T-helper 1 cell treated with Interleukin-12 subunit alpha and Interleukin-12 subunit beta and Interleukin-4 antibody, amounts not matched to agents 30 μg/mL and 1 μg/mL, for 36 hours (primary cell): ENCODE measurements around the gene BRD9.
"Not testable (repeated sequence)": the region's sequence is repeated elsewhere in the genome, so short reads cannot be mapped to it uniquely, and the experiment has no call there.

Source experiments
- H3K27ac Mint-ChIP-seq: one replicate; pipeline ENCODE4 v1.8.0; 2021; ENCODE audit warnings: mild to moderate bottlenecking, mixed read lengths
- H3K27me3 Mint-ChIP-seq: one replicate; pipeline ENCODE4 v1.8.0; 2021; ENCODE audit warnings: low read depth, mixed read lengths
- H3K36me3 Mint-ChIP-seq: one replicate; pipeline ENCODE4 v1.8.0; 2021; ENCODE audit warnings: low read depth, mixed read lengths
- H3K4me1 Mint-ChIP-seq: one replicate; pipeline ENCODE4 v1.8.0; 2021; ENCODE audit warnings: low read depth, mixed read lengths
- H3K4me3 Mint-ChIP-seq: one replicate; pipeline ENCODE4 v1.8.0; 2021; ENCODE audit warnings: mild to moderate bottlenecking, moderate library complexity, mixed read lengths
- H3K9me3 Mint-ChIP-seq: one replicate; pipeline ENCODE4 v1.8.0; 2021; ENCODE audit warnings: mixed read lengths

The BRD9 gene

DNA sequence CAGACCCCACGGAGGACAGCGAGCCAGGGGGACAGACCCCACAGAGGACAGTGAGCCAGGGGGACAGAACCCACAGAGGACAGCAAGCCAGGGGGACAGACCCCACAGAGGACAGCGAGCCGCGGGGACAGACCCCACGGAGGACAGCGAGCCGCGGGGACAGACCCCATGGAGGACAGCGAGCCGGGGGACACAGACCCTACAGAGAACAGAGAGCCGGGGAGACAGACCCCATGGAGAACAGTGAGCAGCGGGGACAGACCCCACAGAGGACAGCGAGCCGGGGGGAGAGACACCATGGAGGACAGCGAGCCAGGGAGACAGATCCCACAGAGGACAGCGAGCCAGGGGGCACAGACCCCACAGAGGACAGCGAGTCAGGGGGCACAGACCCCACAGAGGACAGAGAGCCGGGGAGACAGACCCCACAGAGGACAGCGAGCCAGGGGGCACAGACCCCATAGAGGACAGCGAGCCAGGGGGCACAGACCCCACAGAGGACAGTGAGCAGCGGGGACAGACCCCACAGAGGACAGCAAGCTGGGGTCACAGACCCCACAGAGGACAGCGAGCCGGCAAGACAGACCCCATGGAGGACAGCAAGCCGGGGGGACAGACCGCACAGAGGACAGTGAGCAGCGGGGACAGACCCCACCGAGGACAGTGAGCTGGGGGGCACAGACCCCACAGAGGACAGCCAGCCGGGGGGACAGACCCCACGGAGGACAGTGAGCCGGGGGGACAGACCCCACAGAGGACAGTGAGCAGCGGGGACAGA is 37.4 kb downstream of the BRD9 start:
- H3K27ac Mint-ChIP-seq: no peak overlapping the region
- H3K36me3 Mint-ChIP-seq: no peaks in the 10 kb centered on the region
- H3K4me1 Mint-ChIP-seq: no peaks in the 10 kb centered on the region
- H3K4me3 Mint-ChIP-seq: no peak overlapping the region
- no peaks in the 10 kb centered on the region for H3K27me3 Mint-ChIP-seq
- no peaks in the 10 kb centered on the region for H3K9me3 Mint-ChIP-seq

DNA sequence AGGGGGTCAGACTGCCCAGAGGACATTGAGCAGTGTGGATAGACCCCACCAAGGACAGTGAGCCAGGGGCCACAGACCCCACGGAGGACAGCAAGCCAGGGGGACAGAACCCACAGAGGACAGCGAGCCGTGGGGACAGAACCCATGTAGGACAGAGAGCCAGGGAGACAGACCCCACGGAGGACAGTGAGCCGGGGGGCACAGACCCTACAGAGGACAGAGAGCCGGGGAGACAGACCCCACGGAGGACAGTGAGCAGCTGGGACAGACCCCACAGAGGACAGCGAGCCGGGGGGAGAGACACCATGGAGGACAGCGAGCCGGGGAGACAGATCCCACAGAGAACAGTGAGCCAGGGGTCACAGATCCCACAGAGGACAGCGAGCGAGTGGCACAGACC is 38.4 kb downstream of the BRD9 start:
- Mint-ChIP-seq H3K9me3 (no peaks in the 10 kb centered on the region), H3K4me1 (no peaks in the 10 kb centered on the region), H3K27me3 (no peaks in the 10 kb centered on the region), H3K27ac (no peak overlapping the region), H3K36me3 (no peaks in the 10 kb centered on the region), H3K4me3 (no peak overlapping the region)

DNA sequence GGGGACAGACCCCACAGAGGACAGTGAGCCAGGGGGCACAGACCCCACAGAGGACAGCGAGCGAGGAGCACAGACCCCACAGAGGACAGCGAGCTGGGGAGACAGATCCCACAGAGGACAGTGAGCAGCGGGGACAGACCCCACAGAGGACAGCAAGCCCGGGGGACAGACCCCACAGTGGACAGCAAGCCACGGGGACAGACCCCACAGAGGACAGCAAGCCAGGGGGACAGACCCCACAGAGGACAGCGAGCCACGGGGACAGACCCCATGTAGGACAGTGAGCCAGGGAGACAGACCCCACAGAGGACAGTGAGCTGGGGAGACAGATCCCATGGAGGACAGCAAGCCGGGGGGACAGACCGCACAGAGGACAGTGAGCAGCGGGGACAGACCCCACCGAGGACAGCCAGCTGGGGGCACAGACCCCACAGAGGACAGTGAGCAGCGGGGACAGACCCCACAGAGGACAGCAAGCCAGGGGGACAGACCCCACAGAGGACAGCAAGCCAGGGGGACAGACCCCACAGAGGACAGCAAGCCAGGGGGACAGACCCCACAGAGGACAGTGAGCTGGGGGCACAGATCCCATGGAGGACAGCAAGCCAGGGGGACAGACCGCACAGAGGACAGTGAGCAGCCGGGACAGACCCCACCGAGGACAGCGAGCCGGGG is 39.0 kb downstream of the BRD9 start:
- not testable (repeated sequence) for H3K27me3 Mint-ChIP-seq, H3K4me3 Mint-ChIP-seq, H3K36me3 Mint-ChIP-seq, H3K9me3 Mint-ChIP-seq, H3K4me1 Mint-ChIP-seq, H3K27ac Mint-ChIP-seq

DNA sequence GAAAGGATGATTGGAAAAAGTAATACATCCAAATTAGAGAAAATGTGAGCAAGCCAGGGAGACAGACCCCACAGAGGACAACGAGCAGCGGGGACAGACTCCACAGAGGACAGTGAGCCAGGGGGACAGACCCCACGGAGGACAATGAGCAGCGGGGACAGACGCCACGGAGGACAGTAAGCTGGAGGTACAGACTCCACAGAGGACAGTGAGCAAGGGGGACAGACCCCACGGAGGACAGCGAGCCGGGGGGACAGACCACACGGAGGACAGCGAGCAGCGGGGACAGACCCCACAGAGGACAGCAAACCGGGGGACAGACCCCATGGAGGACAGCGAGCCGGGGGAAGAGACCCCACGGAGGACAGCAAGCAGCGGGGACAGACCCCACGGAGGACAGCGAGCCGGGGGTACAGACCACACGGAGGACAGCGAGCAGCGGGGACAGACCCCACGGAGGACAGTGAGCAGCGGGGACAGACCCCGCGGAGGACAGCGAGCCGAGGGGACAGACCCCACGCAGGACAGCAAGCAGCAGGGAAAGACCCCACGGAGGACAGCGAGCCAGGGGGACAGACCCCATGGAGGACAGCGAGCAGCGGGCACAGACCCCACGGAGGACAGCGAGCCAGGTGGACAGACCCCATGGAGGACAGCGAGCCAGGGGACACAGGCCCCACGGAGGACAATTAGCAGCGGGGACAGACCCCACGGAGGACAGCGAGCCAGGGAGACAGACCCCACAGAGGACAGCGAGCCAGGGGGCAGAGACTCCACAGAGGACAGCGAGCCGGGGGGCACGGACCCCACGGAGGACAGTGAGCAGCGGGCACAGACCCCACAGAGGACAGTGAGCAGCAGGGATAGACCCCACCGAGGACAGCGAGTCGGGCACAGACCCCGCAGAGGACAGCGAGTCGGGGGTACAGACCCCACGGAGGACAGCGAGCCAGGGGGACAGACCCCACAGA is 39.9 kb downstream of the BRD9 start:
- Mint-ChIP-seq H3K9me3 (no peaks in the 10 kb centered on the region), H3K4me1 (no peaks in the 10 kb centered on the region), H3K27me3 (no peaks in the 10 kb centered on the region), H3K36me3 (no peaks in the 10 kb centered on the region), H3K4me3 (no peak overlapping the region), H3K27ac (no peak overlapping the region)

DNA sequence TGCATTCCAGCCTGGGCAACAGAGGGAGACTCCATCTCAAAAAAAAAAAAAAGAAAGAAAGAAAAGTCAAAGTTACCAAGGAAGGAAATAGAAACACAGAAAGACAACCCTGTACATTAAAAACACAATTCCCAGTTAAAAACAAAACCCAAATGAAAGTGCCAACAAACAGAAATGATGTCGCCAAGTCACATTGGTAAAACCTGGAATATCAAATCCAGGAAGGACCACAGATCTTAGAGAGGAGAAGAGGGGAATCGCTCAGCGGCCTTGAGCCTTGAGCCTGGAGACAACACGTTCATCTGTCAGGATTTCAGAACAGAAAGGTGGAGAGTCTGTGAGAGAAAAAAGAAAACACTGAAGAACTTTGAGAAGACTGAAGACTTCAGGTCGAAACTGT is 40.6 kb downstream of the BRD9 start:
- Mint-ChIP-seq H3K36me3 (no peaks in the 10 kb centered on the region), H3K27ac (no peak overlapping the region), H3K27me3 (no peaks in the 10 kb centered on the region), H3K4me3 (no peak overlapping the region), H3K9me3 (no peaks in the 10 kb centered on the region), H3K4me1 (no peaks in the 10 kb centered on the region)

DNA sequence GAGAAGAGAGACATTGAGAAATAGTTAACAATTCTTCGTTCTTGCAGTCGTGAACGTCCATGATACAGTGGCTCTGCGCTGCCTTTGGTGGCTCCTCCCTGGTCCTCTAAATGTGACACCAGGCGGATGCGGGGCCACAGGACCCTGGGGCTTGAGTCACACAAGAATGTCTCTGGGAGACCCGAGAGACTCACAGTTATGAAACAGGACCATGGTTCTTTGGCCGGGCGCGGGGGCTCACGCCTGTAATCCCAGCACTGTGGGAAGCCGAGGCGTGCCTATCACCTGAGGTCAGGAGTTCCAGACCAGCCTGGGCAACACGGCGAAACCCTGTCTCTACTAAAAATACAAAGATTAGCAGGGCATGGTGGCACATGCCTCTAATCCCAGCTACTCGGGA is 41.0 kb downstream of the BRD9 start:
- Mint-ChIP-seq H3K9me3 (no peaks in the 10 kb centered on the region), H3K36me3 (no peaks in the 10 kb centered on the region), H3K27me3 (no peaks in the 10 kb centered on the region), H3K27ac (no peak overlapping the region), H3K4me3 (no peak overlapping the region), H3K4me1 (no peaks in the 10 kb centered on the region)

DNA sequence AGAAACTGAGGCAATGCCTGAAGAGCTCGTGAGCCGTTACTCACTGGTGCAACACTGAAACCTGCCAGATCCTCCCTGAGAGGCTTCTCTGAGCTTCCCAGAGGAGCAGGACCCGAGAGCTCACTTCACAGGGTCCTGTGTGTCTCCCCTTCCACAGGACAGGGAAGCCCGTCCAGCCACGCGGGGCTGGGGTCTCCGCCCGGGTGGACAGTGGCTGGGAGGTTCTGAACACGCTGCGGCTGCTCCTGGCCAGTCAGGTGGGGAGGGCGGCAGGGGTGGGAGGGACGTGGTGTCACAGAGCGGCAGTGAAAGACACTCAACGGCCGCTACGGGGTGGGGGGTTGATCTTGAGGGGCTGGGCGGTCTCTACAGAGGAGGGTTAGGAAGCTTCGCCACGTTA is 41.5 kb downstream of the BRD9 start:
- Mint-ChIP-seq H3K27ac (no peak overlapping the region), H3K4me3 (no peak overlapping the region), H3K4me1 (no peaks in the 10 kb centered on the region)

DNA sequence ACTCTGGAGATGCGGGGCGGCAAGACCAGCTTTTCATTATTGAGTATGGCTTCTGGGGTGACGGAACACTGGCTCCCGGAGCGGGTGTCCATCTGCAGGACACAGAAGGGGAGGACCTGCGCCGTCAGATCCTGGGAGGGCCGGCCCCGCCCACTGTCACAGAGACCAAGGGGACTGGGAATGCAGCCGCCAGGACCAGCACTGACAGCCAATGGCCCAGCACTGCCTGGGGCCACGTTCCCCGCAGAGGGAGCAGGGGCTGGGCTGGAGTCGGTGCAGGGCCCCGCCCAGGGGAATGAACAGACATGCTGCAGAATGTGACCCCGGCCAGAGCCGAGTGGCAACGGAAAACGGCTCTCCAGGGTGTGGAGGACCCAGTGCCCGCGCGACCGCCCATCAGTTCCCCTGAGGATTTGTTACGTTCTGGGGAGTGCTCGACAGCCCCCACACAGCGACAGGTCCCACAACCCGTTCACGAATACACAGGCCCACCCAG is 42.0 kb downstream of the BRD9 start, which contains the start of gene ZDHHC11:
Gene ZDHHC11 (minus strand): TSS at position 476 of the 496 bp plus-strand sequence. CDS start 384 bp downstream, at position 92.
- no peaks in the 10 kb centered on the region for H3K4me1 Mint-ChIP-seq
- no peaks in the 10 kb centered on the region for H3K36me3 Mint-ChIP-seq
- no peak within 1 kb of the TSS for H3K27ac Mint-ChIP-seq
- no peaks in the 10 kb centered on the region for H3K9me3 Mint-ChIP-seq
- no peaks in the 10 kb centered on the region for H3K27me3 Mint-ChIP-seq
- no peak within 1 kb of the TSS for H3K4me3 Mint-ChIP-seq

More for the DNA sequence above, 41.5 kb downstream of the BRD9 start:
- Mint-ChIP-seq H3K9me3 (no peaks in the 10 kb centered on the region), H3K36me3 (no peaks in the 10 kb centered on the region), H3K27me3 (no peaks in the 10 kb centered on the region)

DNA sequence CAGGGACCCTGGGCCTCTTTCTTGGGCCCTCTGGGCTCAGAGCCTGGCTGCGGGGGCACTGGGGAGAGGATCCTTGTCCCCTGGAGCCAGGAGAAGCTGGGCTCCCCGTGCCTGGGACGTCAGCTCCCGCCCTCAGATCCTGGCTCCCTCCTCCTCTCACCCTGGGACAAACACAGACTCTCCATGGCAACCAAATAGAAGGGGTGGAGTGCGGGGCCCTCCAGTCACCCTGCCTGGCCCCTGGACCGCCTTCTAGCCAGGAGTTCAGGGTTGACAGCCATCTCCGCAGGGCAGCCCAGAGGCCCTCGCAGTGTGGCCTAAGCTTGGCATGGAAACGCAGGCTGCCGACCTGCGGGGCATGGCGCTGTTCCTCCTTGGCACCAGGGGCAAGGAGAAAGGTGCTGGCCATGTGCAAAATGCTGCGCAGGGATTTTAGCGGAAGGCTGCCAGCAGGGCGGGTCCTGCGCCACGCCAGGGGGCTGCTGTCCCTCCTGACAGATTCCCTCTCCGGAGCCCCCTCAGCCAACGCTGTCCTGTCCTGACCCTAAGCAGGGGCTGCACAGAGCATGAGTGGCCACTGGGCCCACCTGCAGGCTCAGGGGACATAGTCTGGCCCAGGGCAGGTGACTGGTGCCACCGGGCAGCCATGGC is 42.8 kb downstream of the BRD9 start:
- Mint-ChIP-seq H3K27me3 (no peaks in the 10 kb centered on the region), H3K36me3 (no peaks in the 10 kb centered on the region), H3K4me3 (no peak overlapping the region), H3K4me1 (no peaks in the 10 kb centered on the region), H3K9me3 (no peaks in the 10 kb centered on the region), H3K27ac (no peak overlapping the region)

DNA sequence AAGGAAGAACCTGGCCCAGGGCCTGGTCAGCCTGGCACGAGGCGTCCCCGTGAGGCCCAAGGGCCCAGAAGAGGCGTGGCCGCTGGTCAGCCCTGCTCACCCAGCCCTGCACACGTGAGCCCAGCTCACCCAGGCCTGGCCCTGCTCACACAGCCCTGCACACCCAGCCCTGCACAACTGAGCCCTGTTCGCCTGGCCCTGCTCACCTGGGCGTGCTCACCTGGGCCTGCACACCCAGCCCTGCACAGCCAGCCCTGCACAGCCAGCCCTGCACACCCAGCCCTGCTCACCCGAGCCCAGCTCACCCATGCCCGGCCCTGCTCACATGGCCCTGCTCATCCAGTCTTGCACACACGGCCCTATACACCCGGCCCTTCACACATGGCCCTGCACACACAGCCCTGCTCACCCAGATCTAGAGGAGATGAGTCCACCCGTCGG is 43.9 kb downstream of the BRD9 start:
- H3K27ac Mint-ChIP-seq: no peak overlapping the region
- H3K27me3 Mint-ChIP-seq: no peaks in the 10 kb centered on the region
- H3K36me3 Mint-ChIP-seq: no peaks in the 10 kb centered on the region
- no peaks in the 10 kb centered on the region for H3K9me3 Mint-ChIP-seq
- no peaks in the 10 kb centered on the region for H3K4me1 Mint-ChIP-seq
- H3K4me3 Mint-ChIP-seq: no peak overlapping the region

DNA sequence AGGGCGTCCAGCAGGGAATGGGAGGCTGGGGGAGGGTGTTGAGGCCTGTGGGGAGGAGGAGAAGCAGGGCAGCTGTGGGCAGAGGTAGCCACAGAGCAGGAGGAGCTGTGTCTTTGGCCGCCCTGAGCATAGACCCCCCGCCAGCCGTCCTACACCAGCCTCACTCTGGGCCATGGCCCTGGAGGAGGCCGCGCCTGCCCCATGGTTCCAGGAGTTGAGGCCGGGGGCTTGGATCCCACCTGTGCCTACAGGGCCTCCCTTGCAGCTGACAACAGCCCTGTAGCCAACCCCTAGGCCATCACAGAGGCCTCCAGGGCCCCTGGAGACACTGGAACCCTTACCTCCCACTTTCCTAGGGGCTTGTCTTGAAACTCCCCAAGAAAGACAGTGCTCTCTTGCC is 44.9 kb downstream of the BRD9 start:
- H3K4me1 Mint-ChIP-seq: not testable (repeated sequence)

DNA sequence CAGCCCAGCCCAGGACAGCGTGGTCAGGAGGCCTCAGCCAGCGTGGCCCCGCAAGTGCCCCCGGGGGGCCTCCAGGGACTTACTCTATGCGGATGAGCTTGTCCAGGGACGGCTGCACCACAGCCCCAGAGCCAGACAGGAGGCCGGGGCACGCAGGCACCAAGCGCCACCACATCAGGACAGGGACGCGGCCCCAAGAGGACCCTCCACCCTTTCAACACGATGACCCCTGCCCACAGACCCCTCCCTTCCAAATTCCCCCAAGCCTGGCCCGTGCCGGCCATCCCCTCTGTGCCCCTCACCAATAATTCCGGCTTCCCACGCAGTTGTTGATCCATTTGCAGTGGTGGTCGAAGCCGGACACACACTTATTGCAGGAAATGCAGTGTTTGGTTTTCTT is 45.4 kb downstream of the BRD9 start:
- H3K27me3 Mint-ChIP-seq, H3K9me3 Mint-ChIP-seq, H3K4me1 Mint-ChIP-seq, H3K27ac Mint-ChIP-seq, H3K36me3 Mint-ChIP-seq, H3K4me3 Mint-ChIP-seq: not testable (repeated sequence)

More for the DNA sequence above, 44.9 kb downstream of the BRD9 start:
- H3K9me3 Mint-ChIP-seq, H3K27ac Mint-ChIP-seq, H3K27me3 Mint-ChIP-seq, H3K36me3 Mint-ChIP-seq, H3K4me3 Mint-ChIP-seq: not testable (repeated sequence)

DNA sequence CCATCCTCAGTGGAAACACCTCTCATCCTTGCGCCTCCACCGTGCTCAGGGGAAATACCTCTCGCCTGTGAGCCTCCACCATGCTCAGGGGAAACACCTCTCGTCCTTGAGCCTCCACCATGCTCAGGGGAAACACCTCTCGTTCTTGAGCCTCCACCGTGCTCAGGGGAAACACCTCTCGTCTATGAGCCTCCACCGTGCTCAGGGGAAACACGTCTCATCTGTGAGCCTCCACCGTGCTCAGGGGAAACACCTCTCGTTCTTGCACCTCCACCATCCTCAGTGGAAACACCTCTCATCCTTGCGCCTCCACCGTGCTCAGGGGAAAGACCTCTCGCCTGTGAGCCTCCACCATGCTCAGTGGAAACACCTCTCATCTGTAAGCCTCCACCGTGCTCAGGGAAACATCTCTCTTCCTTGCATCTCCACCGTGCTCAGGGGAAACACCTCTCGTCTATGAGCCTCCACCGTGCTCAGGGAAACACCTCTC is 46.0 kb downstream of the BRD9 start:
- H3K27me3 Mint-ChIP-seq, H3K4me3 Mint-ChIP-seq, H3K27ac Mint-ChIP-seq, H3K36me3 Mint-ChIP-seq, H3K4me1 Mint-ChIP-seq, H3K9me3 Mint-ChIP-seq: not testable (repeated sequence)
